GM18909 (cell line): ENCODE data around the gene SSR1.
"Not testable (repeated sequence)": the region's sequence is repeated elsewhere in the genome, so short reads cannot be mapped to it uniquely, and the experiment has no call there.

Source experiments
- ATAC-seq: cut with Tn5 transposase; IDR thresholded peaks from one replicate; pipeline ENCODE4 v1.9.1; 2021; ENCODE audit warnings: mild to moderate bottlenecking; ENCODE audit not compliant: unreplicated experiment, poor library complexity

SSR1 gene

GRCh38 chr6:7312616-7313504 is at the start of gene SSR1:
TSS of gene SSR1 (minus strand) at chr6:7313199. CDS start at chr6:7313120, 79 bp downstream.
- ATAC-seq: peak; percentile 98

GRCh38 chr6:7351916-7352315 is 38.9 kb upstream of the SSR1 start:
- ATAC-seq: not testable (repeated sequence)

- ATAC-seq: not testable (repeated sequence)
Observed at GRCh38 chr6:7350591-7350990, 37.6 kb upstream of the SSR1 start.

- not testable (repeated sequence) for ATAC-seq
Observed at GRCh38 chr6:7347551-7347997, 34.6 kb upstream of the SSR1 start.

GRCh38 chr6:7344773-7345450 is 31.9 kb upstream of the SSR1 start:
- ATAC-seq: not testable (repeated sequence)

GRCh38 chr6:7343546-7344475 is 30.8 kb upstream of the SSR1 start:
- ATAC-seq: no peak

- ATAC-seq: peak; percentile 63
Observed at GRCh38 chr6:7341989-7342742, 29.2 kb upstream of the SSR1 start.

GRCh38 chr6:7341271-7341670 is 28.3 kb upstream of the SSR1 start:
- no peak for ATAC-seq

GRCh38 chr6:7339007-7339732 is 26.2 kb upstream of the SSR1 start:
- not testable (repeated sequence) for ATAC-seq

GRCh38 chr6:7338031-7338430 is 25.0 kb upstream of the SSR1 start:
- no peak for ATAC-seq

- no peak for ATAC-seq
Observed at GRCh38 chr6:7335519-7335918, 22.5 kb upstream of the SSR1 start.

- ATAC-seq: no peak
Observed at GRCh38 chr6:7334685-7335084, 21.7 kb upstream of the SSR1 start.

- ATAC-seq: no peak
Observed at GRCh38 chr6:7332090-7332745, 19.2 kb upstream of the SSR1 start.

GRCh38 chr6:7331452-7331851 is 18.5 kb upstream of the SSR1 start:
- ATAC-seq: no peak

GRCh38 chr6:7328243-7328642 is 15.2 kb upstream of the SSR1 start:
- no peak for ATAC-seq

- ATAC-seq: no peak
Observed at GRCh38 chr6:7325750-7326149, 12.8 kb upstream of the SSR1 start.

- ATAC-seq: peak; percentile 78
Observed at GRCh38 chr6:7324520-7324919, 11.5 kb upstream of the SSR1 start.

GRCh38 chr6:7323074-7323473 is 10.1 kb upstream of the SSR1 start:
- no peak for ATAC-seq
